Common myeloid progenitor, CD34-positive (primary cell): Measurements from ENCODE around the gene IP6K3.

Source experiments
- CTCF ChIA-PET: fragments of 350-600 bp; sonication (Branson Sonifier 250); formaldehyde crosslinking; loops from one replicate; lab custom pipeline; 2021; ENCODE audit warnings: antibody characterized with exemption; lab: Charles Lee
- POLR2A ChIA-PET: fragments of 350-600 bp; sonication (Branson Sonifier 250); formaldehyde crosslinking; loops from one replicate; lab custom pipeline; 2021; ENCODE audit warnings: antibody characterized with exemption; lab: Charles Lee
- DNase-seq, 3 donors: peaks; one replicate each; pipeline versions ENCODE4 v3.0.0 to v3.0.0-alpha.2; 2013
- H3K27ac ChIP-seq, 2 experiments: 1 replicate in 1 of 2; 2 replicates in 1 of 2; pipeline ENCODE4 v1.7.0; 2013; ENCODE audit warnings: inconsistent platforms in 2 of 2, low read length in 2 of 2, mild to moderate bottlenecking in 2 of 2, low read depth in 1 of 2, moderate library complexity in 1 of 2; ENCODE audit not compliant: severe bottlenecking in 2 of 2, insufficient read depth in 1 of 2, poor library complexity in 1 of 2
- H3K27me3 ChIP-seq, 5 experiments: replicated peaks in 2 of 5; 1 replicate in 3 of 5; 2 replicates in 2 of 5; pipeline versions ENCODE4 v1.6.1 to v1.7.0; 2013; ENCODE audit warnings: low read length in 4 of 5, mild to moderate bottlenecking in 2 of 5, moderate library complexity in 2 of 5, inconsistent platforms in 1 of 5; ENCODE audit not compliant: insufficient read depth in 5 of 5, control insufficient read depth in 4 of 5
- H3K36me3 ChIP-seq, 4 experiments: 1 replicate in 2 of 4; 2 replicates in 2 of 4; pipeline versions ENCODE4 v1.6.1 to v1.7.0; 2013; ENCODE audit warnings: low read length in 3 of 4, control low read depth in 1 of 4, mild to moderate bottlenecking in 1 of 4; ENCODE audit not compliant: control insufficient read depth in 4 of 4, insufficient read depth in 4 of 4
- H3K4me1 ChIP-seq, 4 experiments: 1 replicate in 3 of 4; 2 replicates in 1 of 4; pipeline versions ENCODE4 v1.6.1 to v1.7.1; 2013; ENCODE audit warnings: low read length in 3 of 4, mild to moderate bottlenecking in 3 of 4, control low read depth in 1 of 4, inconsistent platforms in 1 of 4, moderate library complexity in 1 of 4; ENCODE audit not compliant: control insufficient read depth in 4 of 4, insufficient read depth in 4 of 4; ENCODE audit errors: control extremely low read depth in 1 of 4
- H3K4me3 ChIP-seq, 7 experiments: 1 replicate in 4 of 7; 2 replicates in 3 of 7; pipeline versions ENCODE4 v1.5.1 to v1.7.0; 2013; ENCODE audit warnings: mild to moderate bottlenecking in 7 of 7, low read length in 6 of 7, moderate library complexity in 6 of 7, inconsistent platforms in 2 of 7, low read depth in 2 of 7, control low read depth in 1 of 7; ENCODE audit not compliant: insufficient read depth in 4 of 7, control insufficient read depth in 1 of 7; ENCODE audit errors: extremely low read depth in 1 of 7
- H3K9me3 ChIP-seq, 5 experiments: 1 replicate in 4 of 5; 2 replicates in 1 of 5; pipeline versions ENCODE4 v1.6.1 to v1.7.1; 2013; ENCODE audit warnings: low read length in 4 of 5, mild to moderate bottlenecking in 2 of 5, inconsistent platforms in 1 of 5, low read depth in 1 of 5, moderate library complexity in 1 of 5; ENCODE audit not compliant: control insufficient read depth in 4 of 5, insufficient read depth in 2 of 5; ENCODE audit errors: control extremely low read depth in 1 of 5
- WGBS: methylation state at CpG from one replicate; pipeline ENCODE4 v1.1.5; 2013; ENCODE audit not compliant: insufficient coverage; 5-methylcytosine and 5-hydroxymethylcytosine counted together

Gene IP6K3

GRCh38 chr6:33749401-33749800, 2.7 kb upstream of the IP6K3 start:
- no peak for DNase-seq
- Histone ChIP-seq H3K36me3 (no peaks in the 10 kb centered on the region), H3K9me3 (no peaks in the 10 kb centered on the region), H3K4me1 (peaks cover 0 to 5% (median 0%) of the 10 kb centered on the region in 4 experiments), H3K27ac (no peak overlapping the region), H3K4me3 (no peak overlapping the region), H3K27me3 (peaks cover 0 to 1% (median 0%) of the 10 kb centered on the region in 5 experiments)
- CTCF ChIA-PET: interaction anchor here (0.8 to 1.5 kb wide), 2 partner anchors 11 to 406 kb away, joined by 3 read pairs; no protein-coding TSS in a partner anchor
- POLR2A ChIA-PET: no interaction called here
- 89% methylated on average over 3 of the region's 7 CpGs for WGBS

- ChIA-PET POLR2A (interaction anchor here (0.6 kb wide), 1 partner anchor 167 kb away, joined by 3 read pairs; no protein-coding TSS in a partner anchor), CTCF (interaction anchor here (0.8 to 1.5 kb wide), 2 partner anchors 10 to 12 kb away, joined by 3 read pairs; no protein-coding TSS in a partner anchor)
- no peak for DNase-seq
- WGBS: 100% methylated on average over 3 of the region's 4 CpGs
- Histone ChIP-seq H3K27me3 (peaks cover 0 to 4% (median 0%) of the 10 kb centered on the region in 5 experiments), H3K36me3 (no peaks in the 10 kb centered on the region), H3K9me3 (no peaks in the 10 kb centered on the region), H3K4me3 (no peak overlapping the region), H3K4me1 (peaks cover 0 to 5% (median 0%) of the 10 kb centered on the region in 4 experiments), H3K27ac (no peak overlapping the region)
Observed at GRCh38 chr6:33748841-33749240, 2.1 kb upstream of the IP6K3 start.

GRCh38 chr6:33747823-33748222, 1.1 kb upstream of the IP6K3 start:
- no peak overlapping the region for H3K27ac ChIP-seq
- no peak for DNase-seq
- H3K4me1 ChIP-seq: peaks cover 0 to 5% (median 0%) of the 10 kb centered on the region in 4 experiments
- ChIA-PET CTCF (interaction anchor here (0.7 to 6.1 kb wide), 3 partner anchors 14 to 23 kb away, joined by 3 to 44 read pairs (median 6); no protein-coding TSS in a partner anchor), POLR2A (no interaction called here)
- H3K36me3 ChIP-seq: no peaks in the 10 kb centered on the region
- H3K4me3 ChIP-seq: no peak overlapping the region
- peaks cover 0 to 15% (median 0%) of the 10 kb centered on the region in 5 experiments for H3K27me3 ChIP-seq
- H3K9me3 ChIP-seq: no peaks in the 10 kb centered on the region
- WGBS: 95% methylated on average over 4 of the region's 5 CpGs

GRCh38 chr6:33746036-33746600, 587 bp downstream of the IP6K3 start:
- Histone ChIP-seq H3K4me3 (no peak overlapping the region), H3K27ac (no peak overlapping the region), H3K36me3 (no peaks in the 10 kb centered on the region), H3K9me3 (no peaks in the 10 kb centered on the region), H3K4me1 (peaks cover 0 to 5% (median 0%) of the 10 kb centered on the region in 4 experiments), H3K27me3 (peaks cover 0 to 22% (median 0%) of the 10 kb centered on the region in 5 experiments)
- ChIA-PET CTCF (interaction anchor here (0.6 to 6.1 kb wide), 11 partner anchors 11 to 408 kb away, joined by 3 to 44 read pairs (median 4); partner anchors contain the start of gene UQCC2), POLR2A (no interaction called here)
- peak; percentile 10 to 65 (median 55) for DNase-seq
- WGBS: 67% methylated on average over 9 of the region's 14 CpGs

- no peak overlapping the region for H3K4me3 ChIP-seq
- H3K27ac ChIP-seq: no peak overlapping the region
- H3K9me3 ChIP-seq: no peaks in the 10 kb centered on the region
- DNase-seq: no peak
- POLR2A ChIA-PET: no interaction called here
- H3K4me1 ChIP-seq: peaks cover 0 to 5% (median 0%) of the 10 kb centered on the region in 4 experiments
- H3K27me3 ChIP-seq: peaks cover 0 to 22% (median 0%) of the 10 kb centered on the region in 5 experiments
- 95% methylated on average over 4 of the region's 7 CpGs for WGBS
- CTCF ChIA-PET: interaction anchor here (0.6 to 6.1 kb wide), 12 partner anchors 11 to 409 kb away, joined by 3 to 44 read pairs (median 4); partner anchors contain the start of gene UQCC2
- no peaks in the 10 kb centered on the region for H3K36me3 ChIP-seq
Observed at GRCh38 chr6:33745548-33745947, 1.2 kb downstream of the IP6K3 start.

GRCh38 chr6:33744895-33745546, 1.7 kb downstream of the IP6K3 start:
- 87% methylated on average over 10 of the region's 13 CpGs for WGBS
- Histone ChIP-seq H3K4me1 (peaks cover 0 to 5% (median 0%) of the 10 kb centered on the region in 4 experiments), H3K9me3 (no peaks in the 10 kb centered on the region), H3K27me3 (peaks cover 0 to 22% (median 0%) of the 10 kb centered on the region in 5 experiments), H3K36me3 (no peaks in the 10 kb centered on the region), H3K27ac (no peak overlapping the region), H3K4me3 (no peak overlapping the region)
- POLR2A ChIA-PET: no interaction called here
- CTCF ChIA-PET: interaction anchor here (0.6 to 6.1 kb wide), 17 partner anchors 9 to 414 kb away, joined by 3 to 44 read pairs (median 4); partner anchors contain the start of gene UQCC2
- no peak for DNase-seq
